Lung (tissue), 13 donors: ENCODE measurements around the gene OR4N5. TPM values are rescaled to one million over a fixed set of nuclear protein-coding genes. Genes with fewer than 3 reads are reported as not detected.

Source experiments
- ATAC-seq: fragments of 200-7000 bp; cut with Tn5 transposase; one replicate; pipeline ENCODE4 v1.9.1; 2020; ENCODE audit warnings: moderate number of reproducible peaks; ENCODE audit not compliant: insufficient read depth, low FRiP score
- DNase-seq, 3 donors: peaks; one replicate each; pipeline ENCODE4 v3.0.0-alpha.2; 2013 to 2017
- H3K27ac ChIP-seq, 2 donors: one replicate each; pipeline ENCODE4 v1.5.1; 2013; ENCODE audit warnings: mild to moderate bottlenecking in 2 of 2, moderate library complexity in 2 of 2, control low read depth in 1 of 2, inconsistent platforms in 1 of 2, low read depth in 1 of 2, low read length in 1 of 2
- H3K27me3 ChIP-seq, 3 donors: one replicate each; pipeline ENCODE4 v1.5.1; 2013; ENCODE audit warnings: low read length in 2 of 3; ENCODE audit not compliant: control insufficient read depth in 3 of 3, insufficient read depth in 3 of 3
- H3K36me3 ChIP-seq, 4 donors: one replicate each; pipeline ENCODE4 v1.5.1; 2013; ENCODE audit warnings: low read length in 4 of 4, mild to moderate bottlenecking in 1 of 4, moderate library complexity in 1 of 4; ENCODE audit not compliant: control insufficient read depth in 4 of 4, insufficient read depth in 4 of 4
- H3K4me1 ChIP-seq, 5 donors: one replicate each; pipeline ENCODE4 v1.5.1; 2013; ENCODE audit warnings: low read length in 5 of 5, mild to moderate bottlenecking in 2 of 5, moderate library complexity in 1 of 5; ENCODE audit not compliant: control insufficient read depth in 5 of 5, insufficient read depth in 5 of 5
- H3K4me3 ChIP-seq: one replicate; pipeline ENCODE4 v1.5.1; 2013; ENCODE audit warnings: mild to moderate bottlenecking, control low read depth, moderate library complexity
- H3K9ac ChIP-seq, 2 donors: one replicate each; pipeline ENCODE4 v1.5.1; 2013; ENCODE audit warnings: low read length in 2 of 2, control low read depth in 1 of 2; ENCODE audit not compliant: insufficient read depth in 1 of 2
- H3K9me3 ChIP-seq, 4 donors: one replicate each; pipeline ENCODE4 v1.5.1; 2013; ENCODE audit warnings: low read length in 3 of 4, mild to moderate bottlenecking in 1 of 4, moderate library complexity in 1 of 4; ENCODE audit not compliant: control insufficient read depth in 4 of 4, insufficient read depth in 3 of 4
- CTCF ChIP-seq: IDR thresholded peaks from 2 replicates; pipeline ENCODE4 v1.5.1; 2012; ENCODE audit warnings: mild to moderate bottlenecking; ENCODE audit errors: control extremely low read depth, extremely low read depth
- WGBS, 2 donors: extraction: QIAGEN DNeasy Blood & Tissue Kit; methylation state at CpG; one replicate each; pipeline ENCODE4 v1.1.7; 2013; 5-methylcytosine and 5-hydroxymethylcytosine counted together
- polyA plus RNA-seq, 2 donors: library from polyadenylated mRNA; stranded (reverse); fragments of 200-250 nt; gene quantifications; one replicate each; pipeline ENCODE4 v1.2.1, GENCODE V29; 2013
- small RNA-seq: library from RNA; depleted of rRNA; stranded (forward); fragments of <200 nt; gene quantifications from one replicate; pipeline ENCODE3, GENCODE V24; 2014; ENCODE audit warnings: low replicate concordance
- total RNA-seq, 2 donors: library from RNA; depleted of rRNA in 1 of 2; stranded (reverse); fragments of >200 nt in 1 of 2; gene quantifications; one replicate each; pipeline ENCODE4 v1.2.1, GENCODE V29; 2014 to 2021
- donor health status: control.
- donor health status: control.
- donor health status: Bipolar disorder and iron deficiency.
- donor health status: healthy.
- donor health status: DM: yes; HTN: yes; CAD: no.

The OR4N5 gene
- total and polyA plus RNA-seq, 4 donors: not detected

DNA sequence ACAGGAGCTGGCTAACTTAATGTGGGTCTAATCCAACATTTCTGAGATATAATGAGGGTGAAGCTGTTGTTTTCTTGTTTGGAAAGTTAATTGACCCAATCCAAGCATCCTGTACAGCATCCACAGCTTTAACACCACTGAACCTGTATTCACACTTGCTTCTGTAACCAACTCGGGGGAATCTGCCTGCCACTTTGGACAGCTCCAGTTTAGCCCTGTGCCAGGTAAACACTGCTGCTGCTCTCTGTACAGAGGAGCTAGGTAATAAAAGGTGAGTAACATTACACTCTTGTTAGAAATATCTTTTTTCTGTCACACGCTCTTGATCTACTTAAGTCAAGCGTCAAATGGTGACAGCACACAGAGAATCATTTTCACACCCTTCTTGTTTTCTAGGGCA is 52.8 kb downstream of the OR4N5 start:
- H3K27me3 ChIP-seq: no peaks in the 10 kb centered on the region
- 81 to 84% methylated on average over 3 of the region's 3 CpGs for WGBS, 2 donors
- no peak overlapping the region for H3K4me3 ChIP-seq
- no peaks in the 10 kb centered on the region for H3K4me1 ChIP-seq
- ATAC-seq: no peak
- no peak for DNase-seq
- no peak overlapping the region for H3K27ac ChIP-seq
- peaks cover 0 to 4% (median 0%) of the 10 kb centered on the region in 4 donors for H3K9me3 ChIP-seq
- H3K36me3 ChIP-seq: no peaks in the 10 kb centered on the region
- TF ChIP-seq CTCF: no peak
- no peak overlapping the region for H3K9ac ChIP-seq

GRCh38 chr14:20194101-20194500 is 55.5 kb downstream of the OR4N5 start:
- no peak overlapping the region for H3K27ac ChIP-seq
- H3K36me3 ChIP-seq: no peaks in the 10 kb centered on the region
- ATAC-seq: no peak
- H3K27me3 ChIP-seq: no peaks in the 10 kb centered on the region
- DNase-seq: no peak
- no peak overlapping the region for H3K9ac ChIP-seq
- no peak for TF ChIP-seq CTCF
- peaks cover 0 to 5% (median 0%) of the 10 kb centered on the region in 4 donors for H3K9me3 ChIP-seq
- no peaks in the 10 kb centered on the region for H3K4me1 ChIP-seq
- H3K4me3 ChIP-seq: no peak overlapping the region

Small RNA genes lying within 50 kb of the gene (small RNA-seq; reads per million reads assigned to genes)
- gene GTF2IP22: not detected
- not detected for gene RNA5SP380

Other genes starting within 250 kb of the OR4N5 start
- not detected for gene OR4K5, start 218.2 kb upstream of the OR4N5 start, total RNA-seq
- not detected for gene OR4K5, start 218.2 kb upstream of the OR4N5 start, polyA plus RNA-seq
- not detected for gene OR4K1, start 207.9 kb upstream of the OR4N5 start, total RNA-seq
- gene OR4K1, start 207.9 kb upstream of the OR4N5 start, polyA plus RNA-seq: not detected
- gene OR4K15, start 163.2 kb upstream of the OR4N5 start, total RNA-seq: not detected
- gene OR4K15, start 163.2 kb upstream of the OR4N5 start, polyA plus RNA-seq: not detected
- gene OR4Q2, start 136.7 kb upstream of the OR4N5 start, total RNA-seq: not detected
- gene OR4Q2, start 136.7 kb upstream of the OR4N5 start, polyA plus RNA-seq: not detected
- not detected for gene OR4K14, start 119.5 kb upstream of the OR4N5 start, total RNA-seq
- not detected for gene OR4K14, start 119.5 kb upstream of the OR4N5 start, polyA plus RNA-seq
- under 1 TPM in 1 of 2 donors, not detected in 1; 0.06 TPM for gene OR4K13, start 102.8 kb upstream of the OR4N5 start, total RNA-seq
- gene OR4K13, start 102.8 kb upstream of the OR4N5 start, polyA plus RNA-seq: not detected
- not detected for gene OR4L1, start 78.8 kb upstream of the OR4N5 start, total RNA-seq
- gene OR4L1, start 78.8 kb upstream of the OR4N5 start, polyA plus RNA-seq: not detected
- not detected for gene OR4K17, start 28.1 kb upstream of the OR4N5 start, total RNA-seq
- not detected for gene OR4K17, start 28.1 kb upstream of the OR4N5 start, polyA plus RNA-seq
- gene OR11G2, start 52.1 kb downstream of the OR4N5 start, total RNA-seq: not detected
- gene OR11G2, start 52.1 kb downstream of the OR4N5 start, polyA plus RNA-seq: not detected
- gene OR11H6, start 84.9 kb downstream of the OR4N5 start, total RNA-seq: not detected
- not detected for gene OR11H6, start 84.9 kb downstream of the OR4N5 start, polyA plus RNA-seq
- gene OR11H7, start 90.2 kb downstream of the OR4N5 start, total RNA-seq: not detected
- gene OR11H7, start 90.2 kb downstream of the OR4N5 start, polyA plus RNA-seq: not detected
- not detected for gene OR11H4, start 100.5 kb downstream of the OR4N5 start, total RNA-seq
- gene OR11H4, start 100.5 kb downstream of the OR4N5 start, polyA plus RNA-seq: not detected
- gene TTC5, start 167.1 kb downstream of the OR4N5 start, total RNA-seq: 10 to 100 TPM; 17.7 to 21.8 TPM
- 10 to 100 TPM in 1 of 2 donors, 1 to 10 TPM in 1; 5.0 to 10.7 TPM for gene TTC5, start 167.1 kb downstream of the OR4N5 start, polyA plus RNA-seq
- 10 to 100 TPM; 28.9 to 89.1 TPM for gene CCNB1IP1, start 194.5 kb downstream of the OR4N5 start, total RNA-seq
- gene CCNB1IP1, start 194.5 kb downstream of the OR4N5 start, polyA plus RNA-seq: 10 to 100 TPM; 30.1 to 61.2 TPM
- 10 to 100 TPM; 15.3 to 17.7 TPM for gene PARP2, start 204.8 kb downstream of the OR4N5 start, total RNA-seq
- gene PARP2, start 204.8 kb downstream of the OR4N5 start, polyA plus RNA-seq: 10 to 100 TPM; 10.9 to 15.5 TPM